ENCODE data around the gene ALAD.

DNA sequence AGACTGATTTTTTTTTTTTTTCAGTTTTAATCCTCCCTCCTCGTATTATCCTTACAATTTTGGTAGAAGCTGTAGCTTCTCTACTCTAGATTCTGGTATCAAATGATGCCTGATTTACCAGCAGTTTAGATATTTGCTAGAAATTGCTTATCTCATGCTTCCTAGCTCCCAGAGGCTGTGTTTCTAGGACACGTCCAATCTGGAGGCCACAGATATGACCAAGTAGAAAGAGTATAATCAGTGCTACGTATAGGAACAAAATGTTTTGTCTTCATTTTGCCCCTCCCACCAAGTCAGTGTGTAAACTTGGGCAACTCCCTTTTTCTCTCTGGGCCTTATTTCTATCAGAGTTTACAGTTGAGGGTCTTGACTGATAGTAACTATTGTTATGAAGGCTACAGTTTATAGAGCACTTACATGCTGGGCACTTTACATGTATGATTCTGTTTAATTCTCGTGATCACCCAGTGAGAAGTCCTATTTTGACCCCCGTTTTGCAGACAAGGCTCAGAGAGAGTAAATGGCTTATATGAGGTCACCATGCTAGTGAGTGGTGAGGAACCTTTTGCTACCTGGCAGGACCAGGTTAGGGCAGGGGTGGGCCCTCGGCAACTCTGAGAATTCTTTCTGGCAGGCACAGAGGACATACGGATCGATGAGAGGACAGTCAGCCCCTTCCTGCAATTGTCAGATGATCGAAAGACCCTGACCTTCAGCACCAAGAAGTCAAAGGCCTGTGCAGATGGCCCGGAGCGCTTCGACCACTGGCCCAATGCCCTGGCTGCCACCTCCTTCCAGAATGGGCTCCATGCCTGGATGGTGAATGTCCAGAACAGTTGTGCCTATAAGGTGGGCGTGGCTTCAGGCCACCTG, 31.9 kb downstream of the ALAD start:
- no peak for TF ChIP-seq TAF1 (IDR thresholded peaks at IDR 0.05; ENCODE audit: borderline replicate concordance, insufficient read depth, low read length)
- no peak for TF ChIP-seq POLR2AphosphoS5 (IDR thresholded peaks at IDR 0.05; ENCODE audit: low read depth, low read length)
- TF ChIP-seq REST (IDR thresholded peaks at IDR 0.05; ENCODE audit: insufficient read depth in 1 of 2, low read depth in 2 of 2, low read length in 2 of 2): no peak
- TF ChIP-seq FOXP2 (optimal IDR thresholded peaks at IDR 0.05; ENCODE audit: borderline replicate concordance, extremely low read depth, extremely low read length, insufficient read depth): no peak
- no peak for TF ChIP-seq SIN3A (IDR thresholded peaks at IDR 0.05; ENCODE audit: borderline replicate concordance, insufficient read depth, low read length)

Measured in PFSK-1 (cell line).